H1 (cell line): ENCODE measurements around the gene CACNB1. TPM values are rescaled to one million over a fixed set of nuclear protein-coding genes. Genes with fewer than 3 reads are reported as not detected.

Experiments used
- CTCF ChIA-PET: fragments of 300-600 bp; sonication (Branson Sonifier 250); formaldehyde crosslinking; loops from one replicate; lab custom pipeline; 2021; ENCODE audit not compliant: partially characterized antibody; lab: Charles Lee
- POLR2A ChIA-PET: fragments of 300-600 bp; sonication (Branson Sonifier 250); formaldehyde crosslinking; loops from one replicate; lab custom pipeline; 2021; ENCODE audit warnings: inconsistent platforms; ENCODE audit not compliant: partially characterized antibody; lab: Charles Lee
- DNase-seq, 2 experiments: peaks; one replicate each; pipeline versions ENCODE4 v3.0.0 to v3.0.0-alpha.2; 2010 to 2022; ENCODE audit warnings: low spot score in 2 of 2, low read depth in 1 of 2, mixed read lengths in 1 of 2
- FAIRE-seq: peaks from 2 replicates; lab custom pipeline; 2011; peaks lifted over from hg19 to GRCh38; lab: Jason Lieb, UNC
- H2AFZ ChIP-seq: 2 replicates; pipeline ENCODE4 v1.8.1; 2012; ENCODE audit warnings: low read length, inconsistent platforms
- H2AK5ac ChIP-seq: 2 replicates; pipeline ENCODE4 v1.6.1; 2013; ENCODE audit warnings: low read depth, low read length
- H2BK120ac ChIP-seq: replicated peaks from 2 replicates; pipeline ENCODE3; 2013; ENCODE audit warnings: low read depth, low read length, inconsistent platforms
- H2BK12ac ChIP-seq: 2 replicates; pipeline ENCODE4 v1.6.1; 2013; ENCODE audit warnings: low read depth, low read length
- H2BK15ac ChIP-seq: 2 replicates; pipeline ENCODE4 v1.6.1; 2013; ENCODE audit warnings: low read length
- H2BK20ac ChIP-seq: 2 replicates; pipeline ENCODE4 v1.6.1; 2013; ENCODE audit warnings: low read length
- H2BK5ac ChIP-seq: 2 replicates; pipeline ENCODE4 v1.6.1; 2013; ENCODE audit warnings: low read depth, low read length
- H3K14ac ChIP-seq: 2 replicates; pipeline ENCODE4 v1.6.1; 2013; ENCODE audit warnings: inconsistent platforms; ENCODE audit not compliant: insufficient read length
- H3K18ac ChIP-seq: 2 replicates; pipeline ENCODE4 v1.6.1; 2013; ENCODE audit warnings: low read length; ENCODE audit errors: extremely low read depth
- H3K23ac ChIP-seq: 2 replicates; pipeline ENCODE4 v1.6.1; 2013; ENCODE audit warnings: inconsistent platforms; ENCODE audit not compliant: insufficient read length
- H3K23me2 ChIP-seq: 2 replicates; pipeline ENCODE4 v1.6.1; 2013; ENCODE audit warnings: low read depth, low read length
- H3K27ac ChIP-seq: 2 replicates; pipeline ENCODE4 v1.6.1; 2011; ENCODE audit warnings: low read depth, low read length, inconsistent platforms
- H3K27me3 ChIP-seq, 4 experiments: replicated peaks in 1 of 4; 1 replicate in 1 of 4; 2 replicates in 3 of 4; pipeline versions ENCODE4 v1.6.1 to v1.8.1; 2011 to 2013; ENCODE audit warnings: low read length in 3 of 4, mild to moderate bottlenecking in 3 of 4, inconsistent platforms in 2 of 4, mixed read lengths in 2 of 4, moderate library complexity in 1 of 4; ENCODE audit not compliant: control insufficient read depth in 3 of 4, insufficient read depth in 3 of 4; ENCODE audit errors: extremely low read depth in 1 of 4
- H3K36me3 ChIP-seq, 4 experiments: 2 replicates each; pipeline versions ENCODE4 v1.6.1 to v1.8.1; 2011 to 2013; ENCODE audit warnings: mild to moderate bottlenecking in 4 of 4, low read length in 3 of 4, moderate library complexity in 2 of 4, control low read depth in 1 of 4, inconsistent platforms in 1 of 4; ENCODE audit not compliant: insufficient read depth in 4 of 4, control insufficient read depth in 2 of 4
- H3K4ac ChIP-seq: replicated peaks from 2 replicates; pipeline ENCODE3; 2013; ENCODE audit warnings: low read length, low read depth, mixed read lengths, inconsistent platforms; ENCODE audit not compliant: insufficient read length
- H3K4me1 ChIP-seq, 4 experiments: replicated peaks in 1 of 4; 1 replicate in 1 of 4; 2 replicates in 3 of 4; pipeline versions ENCODE4 v1.6.1 to v1.8.1; 2011 to 2013; ENCODE audit warnings: low read length in 3 of 4, inconsistent platforms in 2 of 4, mixed read lengths in 1 of 4; ENCODE audit not compliant: insufficient read depth in 4 of 4, control insufficient read depth in 3 of 4
- H3K4me2 ChIP-seq, 2 experiments: 2 replicates each; pipeline versions ENCODE4 v1.6.1 to v1.8.1; 2011 to 2013; ENCODE audit warnings: low read depth in 2 of 2, low read length in 2 of 2, control low read depth in 1 of 2, inconsistent platforms in 1 of 2, mild to moderate bottlenecking in 1 of 2; ENCODE audit not compliant: insufficient read depth in 1 of 2
- H3K4me3 ChIP-seq, 4 experiments: fragments of 200-600, 300-600 bp in 1 of 4; sonication (generic), shearing (Covaris generic), sonication (Bioruptor Twin) in 1 of 4; 2 replicates each; pipeline versions ENCODE4 v1.5.1 to v1.8.1; 2011 to 2016; ENCODE audit warnings: low read length in 4 of 4, low read depth in 3 of 4, control low read depth in 2 of 4, inconsistent platforms in 2 of 4, mild to moderate bottlenecking in 2 of 4, mixed read lengths in 1 of 4, moderate library complexity in 1 of 4; ENCODE audit not compliant: insufficient read depth in 2 of 4; ENCODE audit errors: extremely low read depth in 1 of 4
- H3K56ac ChIP-seq: replicated peaks from 2 replicates; pipeline ENCODE3; 2013; ENCODE audit warnings: low read depth, mild to moderate bottlenecking, mixed read lengths, low read length, inconsistent platforms; ENCODE audit not compliant: insufficient read length
- H3K79me1 ChIP-seq: 2 replicates; pipeline ENCODE4 v1.6.1; 2013; ENCODE audit warnings: low read depth, low read length, control low read depth
- H3K79me2 ChIP-seq, 2 experiments: 2 replicates each; pipeline versions ENCODE4 v1.6.1 to v1.8.1; 2012 to 2013; ENCODE audit warnings: low read length in 2 of 2, mild to moderate bottlenecking in 2 of 2, inconsistent platforms in 1 of 2; ENCODE audit not compliant: insufficient read depth in 2 of 2, control insufficient read depth in 1 of 2
- H3K9ac ChIP-seq, 4 experiments: replicated peaks in 1 of 4; 1 replicate in 1 of 4; 2 replicates in 3 of 4; pipeline versions ENCODE4 v1.6.1 to v1.8.1; 2011 to 2013; ENCODE audit warnings: low read depth in 3 of 4, low read length in 3 of 4, control low read depth in 2 of 4, mild to moderate bottlenecking in 2 of 4, moderate library complexity in 2 of 4, inconsistent platforms in 1 of 4; ENCODE audit errors: extremely low read depth in 1 of 4
- H3K9me3 ChIP-seq, 2 experiments: 2 replicates each; pipeline versions ENCODE4 v1.6.1 to v1.8.1; 2012 to 2013; ENCODE audit warnings: mild to moderate bottlenecking in 2 of 2, moderate library complexity in 2 of 2, control low read depth in 1 of 2, inconsistent platforms in 1 of 2, low read depth in 1 of 2, low read length in 1 of 2, mixed read lengths in 1 of 2; ENCODE audit not compliant: insufficient read depth in 2 of 2
- H4K20me1 ChIP-seq, 2 experiments: replicated peaks in 1 of 2; 2 replicates each; pipeline versions ENCODE3 to v1.8.1; 2011 to 2013; ENCODE audit warnings: inconsistent platforms in 2 of 2, low read length in 2 of 2, mild to moderate bottlenecking in 1 of 2; ENCODE audit not compliant: insufficient read depth in 2 of 2, control insufficient read depth in 1 of 2
- H4K5ac ChIP-seq: 2 replicates; pipeline ENCODE4 v1.6.1; 2013; ENCODE audit warnings: low read length, low read depth, mixed read lengths, inconsistent platforms; ENCODE audit not compliant: insufficient read length
- H4K8ac ChIP-seq: 2 replicates; pipeline ENCODE4 v1.8.0; 2013; ENCODE audit warnings: mild to moderate bottlenecking, moderate library complexity, low read length, inconsistent platforms; ENCODE audit not compliant: insufficient read depth; ENCODE audit errors: extremely low read depth
- H4K91ac ChIP-seq: replicated peaks from 2 replicates; pipeline ENCODE3; 2013; ENCODE audit warnings: low read length, mixed read lengths, inconsistent platforms; ENCODE audit not compliant: insufficient read length
- ASH2L ChIP-seq: fragments of 200-600, 300-600 bp; sonication (generic); IDR thresholded peaks from one replicate; pipeline ENCODE4 v1.7.1; 2017; ENCODE audit warnings: low read length
- CEBPB ChIP-seq: IDR thresholded peaks from 2 replicates; pipeline ENCODE4 v1.6.1; 2012; ENCODE audit warnings: low read depth, low read length
- EZH2 ChIP-seq: fragments of 200-600 bp; sonication (generic); IDR thresholded peaks from 2 replicates; pipeline ENCODE4 v1.7.1; 2012; ENCODE audit warnings: low read depth, mild to moderate bottlenecking, moderate library complexity, low read length, inconsistent platforms; ENCODE audit not compliant: severe bottlenecking
- GABPA ChIP-seq: IDR thresholded peaks from 2 replicates; pipeline ENCODE4 v1.6.1; 2011; ENCODE audit warnings: mild to moderate bottlenecking, low read length, moderate library complexity, borderline replicate concordance; ENCODE audit not compliant: insufficient read depth
- RBBP5 ChIP-seq: IDR thresholded peaks from 2 replicates; pipeline ENCODE4 v1.7.1; 2012; ENCODE audit warnings: low read depth, mild to moderate bottlenecking, inconsistent platforms, low read length, moderate library complexity, borderline replicate concordance
- SIX5 ChIP-seq: IDR thresholded peaks from 2 replicates; pipeline ENCODE4 v1.6.1; 2011; ENCODE audit warnings: mild to moderate bottlenecking, low read depth, low read length
- SP1 ChIP-seq: IDR thresholded peaks from 2 replicates; pipeline ENCODE4 v1.6.1; 2011; ENCODE audit warnings: low read depth, low read length
- TAF7 ChIP-seq: optimal IDR thresholded peaks from 2 replicates; pipeline ENCODE3; 2011; ENCODE audit warnings: low read depth, mild to moderate bottlenecking, inconsistent platforms, low read length, moderate library complexity, borderline replicate concordance
- WGBS, 2 experiments: shearing (Covaris generic) in 1 of 2; methylation state at CpG; one replicate each; pipeline versions ENCODE4 v1.1.6 to v1.1.7; 2013 to 2015; ENCODE audit warnings: low lambda C conversion rate in 2 of 2, mixed read lengths in 2 of 2, inconsistent platforms in 1 of 2, low coverage in 1 of 2, missing lambda C conversion rate in 1 of 2; ENCODE audit not compliant: insufficient replicate concordance in 2 of 2, insufficient coverage in 1 of 2, insufficient read length in 1 of 2; ENCODE audit errors: extremely low coverage in 1 of 2, missing lambda C conversion rate in 1 of 2; 5-methylcytosine and 5-hydroxymethylcytosine counted together
- polyA plus RNA-seq, 7 experiments: library from polyadenylated mRNA; depleted of rRNA in 3 of 7; stranded (reverse) in 5 of 7; unstranded in 2 of 7; fragments of >200 nt in 5 of 7; fragments of 200-250 nt in 2 of 7; gene quantifications; 1 replicate in 5 of 7; 2 replicates in 1 of 7; 4 replicates in 1 of 7; pipeline versions ENCODE4 v1.2.1 to v1.2.3, GENCODE V29; 2011 to 2013; ENCODE audit warnings: missing spikeins in 2 of 7, mixed read lengths in 2 of 7
- total RNA-seq: library from RNA; stranded (reverse); fragmentation: NEBNext Ultra II Directional; extraction: Animal tissue kit (Norgen Biotek cat#: 25700); gene quantifications from 2 replicates; pipeline ENCODE4 v1.2.1, GENCODE V29; 2021
- TF ChIP-seq, protein P1 (sequence below): IDR thresholded peaks from 2 replicates; pipeline ENCODE4 v1.6.1; 2012; ENCODE audit warnings: low read length, inconsistent platforms

CACNB1 gene
- total and polyA plus RNA-seq, 2 of the 8 experiments (the other 6 are each of a cell fraction or from before 2014, with no cell fraction given) = 7.2 to 17.8 TPM

DNA sequence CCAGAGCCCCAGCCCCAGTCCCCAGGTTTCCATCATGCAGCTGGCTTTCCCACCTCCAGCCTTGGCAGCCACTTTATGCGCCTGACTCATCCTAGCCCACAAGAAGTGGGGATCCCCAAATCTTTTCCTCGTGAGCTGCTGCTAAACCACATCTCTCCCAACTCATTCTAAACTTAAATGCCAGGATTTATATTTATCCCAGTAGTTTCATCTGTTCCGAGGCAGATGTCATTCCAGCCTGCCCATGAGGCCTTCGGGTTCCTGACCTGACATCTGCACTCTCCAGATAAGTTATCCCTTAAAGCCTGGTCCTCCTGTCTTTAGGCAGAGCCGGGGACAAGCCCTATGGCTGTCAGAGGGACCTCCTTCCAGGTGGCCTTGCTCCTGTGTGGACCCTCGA, 62.6 kb downstream of the CACNB1 start:
- H2BK15ac ChIP-seq = no peak overlapping the region
- no peaks in the 10 kb centered on the region for H3K79me2 ChIP-seq
- H3K79me1 ChIP-seq = no peaks in the 10 kb centered on the region
- no peak overlapping the region for H4K5ac ChIP-seq
- H4K8ac ChIP-seq = no peak overlapping the region
- H4K20me1 ChIP-seq = no peaks in the 10 kb centered on the region
- FAIRE-seq (no peak), DNase-seq (no peak)
- H3K23ac ChIP-seq = no peak overlapping the region
- no peak overlapping the region for H2BK20ac ChIP-seq
- H3K18ac ChIP-seq = no peak overlapping the region
- no peak overlapping the region for H3K9ac ChIP-seq
- H3K36me3 ChIP-seq = no peaks in the 10 kb centered on the region
- no peak overlapping the region for H3K4ac ChIP-seq
- no peak overlapping the region for H2BK120ac ChIP-seq
- peaks cover 0 to 3% (median 0%) of the 10 kb centered on the region in 4 experiments; a peak in 2 of 7 replicates for H3K4me1 ChIP-seq
- no peak overlapping the region for H2BK5ac ChIP-seq
- no peak overlapping the region for H3K27ac ChIP-seq
- H3K27me3 ChIP-seq = no peaks in the 10 kb centered on the region
- no peaks in the 10 kb centered on the region for H3K9me3 ChIP-seq
- no peaks in the 10 kb centered on the region for H3K23me2 ChIP-seq
- no peak overlapping the region for H2BK12ac ChIP-seq
- POLR2A ChIA-PET = no interaction called here
- no peak overlapping the region for H3K56ac ChIP-seq
- no peak overlapping the region for H2AK5ac ChIP-seq
- CTCF ChIA-PET = interaction anchor here (0.6 to 1.0 kb wide), 2 partner anchors 18 to 150 kb away, joined by 3 to 5 read pairs; no protein-coding TSS in a partner anchor
- 94% methylated on average over 6 of the region's 6 CpGs; no CpG with 5 or more reads in 1 of the 2 experiments for WGBS, 2 experiments
- H4K91ac ChIP-seq = no peak overlapping the region
- TF ChIP-seq SIX5 = no peak
- TF ChIP-seq TAF7 = no peak
- TF ChIP-seq EZH2 = no peak
- TF ChIP-seq, protein P1, sequence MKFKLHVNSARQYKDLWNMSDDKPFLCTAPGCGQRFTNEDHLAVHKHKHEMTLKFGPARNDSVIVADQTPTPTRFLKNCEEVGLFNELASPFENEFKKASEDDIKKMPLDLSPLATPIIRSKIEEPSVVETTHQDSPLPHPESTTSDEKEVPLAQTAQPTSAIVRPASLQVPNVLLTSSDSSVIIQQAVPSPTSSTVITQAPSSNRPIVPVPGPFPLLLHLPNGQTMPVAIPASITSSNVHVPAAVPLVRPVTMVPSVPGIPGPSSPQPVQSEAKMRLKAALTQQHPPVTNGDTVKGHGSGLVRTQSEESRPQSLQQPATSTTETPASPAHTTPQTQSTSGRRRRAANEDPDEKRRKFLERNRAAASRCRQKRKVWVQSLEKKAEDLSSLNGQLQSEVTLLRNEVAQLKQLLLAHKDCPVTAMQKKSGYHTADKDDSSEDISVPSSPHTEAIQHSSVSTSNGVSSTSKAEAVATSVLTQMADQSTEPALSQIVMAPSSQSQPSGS = no peak
- no peak for TF ChIP-seq GABPA
- no peak for TF ChIP-seq RBBP5
- TF ChIP-seq ASH2L = no peak
- no peak for TF ChIP-seq SP1
- no peak for TF ChIP-seq CEBPB
- H3K4me3 ChIP-seq = no peak overlapping the region
- no peak overlapping the region for H3K4me2 ChIP-seq
- no peak overlapping the region for H3K14ac ChIP-seq
- no peak overlapping the region for H2AFZ ChIP-seq
